ENCODE measurements around the gene ARHGAP1.

ARHGAP1 gene

DNA sequence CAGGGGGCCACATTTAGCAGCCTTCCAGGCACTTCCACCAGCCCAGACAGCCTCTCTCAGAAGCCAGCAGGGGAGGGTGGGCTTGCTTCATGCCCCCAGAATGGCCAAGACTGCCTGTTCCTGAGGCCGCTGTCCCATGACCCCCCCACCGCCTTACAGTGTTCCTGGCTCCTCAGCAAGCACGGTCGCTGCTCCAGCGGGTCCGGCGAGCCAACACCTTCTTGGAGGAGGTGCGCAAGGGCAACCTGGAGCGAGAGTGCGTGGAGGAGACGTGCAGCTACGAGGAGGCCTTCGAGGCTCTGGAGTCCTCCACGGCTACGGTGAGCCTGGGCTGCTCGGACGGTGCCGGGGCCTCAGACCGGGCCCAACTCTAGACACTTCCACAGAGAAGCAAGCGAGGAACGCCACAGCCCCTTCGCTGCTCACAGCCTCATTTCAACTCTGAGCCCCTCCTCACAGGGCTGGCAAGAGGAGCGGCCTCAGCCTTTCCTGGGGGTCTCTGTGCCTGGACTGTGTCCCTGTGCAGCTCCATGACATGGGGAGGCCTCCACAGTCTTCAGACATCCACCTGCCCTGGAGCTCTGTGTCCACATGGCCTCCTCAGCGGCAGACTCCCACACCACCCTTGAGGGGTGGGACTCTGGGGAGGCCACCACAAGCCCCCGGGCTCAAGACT is 19.3 kb upstream of the ARHGAP1 start:
- TF ChIP-seq TAF1 (IDR thresholded peaks at IDR 0.05; ENCODE audit: borderline replicate concordance, insufficient read depth, low read length) (no peak), FOXP2 (optimal IDR thresholded peaks at IDR 0.05; ENCODE audit: borderline replicate concordance, extremely low read depth, extremely low read length, insufficient read depth) (no peak), POLR2AphosphoS5 (IDR thresholded peaks at IDR 0.05; ENCODE audit: low read depth, low read length) (no peak), SIN3A (IDR thresholded peaks at IDR 0.05; ENCODE audit: borderline replicate concordance, insufficient read depth, low read length) (no peak)
- TF ChIP-seq, protein P1, sequence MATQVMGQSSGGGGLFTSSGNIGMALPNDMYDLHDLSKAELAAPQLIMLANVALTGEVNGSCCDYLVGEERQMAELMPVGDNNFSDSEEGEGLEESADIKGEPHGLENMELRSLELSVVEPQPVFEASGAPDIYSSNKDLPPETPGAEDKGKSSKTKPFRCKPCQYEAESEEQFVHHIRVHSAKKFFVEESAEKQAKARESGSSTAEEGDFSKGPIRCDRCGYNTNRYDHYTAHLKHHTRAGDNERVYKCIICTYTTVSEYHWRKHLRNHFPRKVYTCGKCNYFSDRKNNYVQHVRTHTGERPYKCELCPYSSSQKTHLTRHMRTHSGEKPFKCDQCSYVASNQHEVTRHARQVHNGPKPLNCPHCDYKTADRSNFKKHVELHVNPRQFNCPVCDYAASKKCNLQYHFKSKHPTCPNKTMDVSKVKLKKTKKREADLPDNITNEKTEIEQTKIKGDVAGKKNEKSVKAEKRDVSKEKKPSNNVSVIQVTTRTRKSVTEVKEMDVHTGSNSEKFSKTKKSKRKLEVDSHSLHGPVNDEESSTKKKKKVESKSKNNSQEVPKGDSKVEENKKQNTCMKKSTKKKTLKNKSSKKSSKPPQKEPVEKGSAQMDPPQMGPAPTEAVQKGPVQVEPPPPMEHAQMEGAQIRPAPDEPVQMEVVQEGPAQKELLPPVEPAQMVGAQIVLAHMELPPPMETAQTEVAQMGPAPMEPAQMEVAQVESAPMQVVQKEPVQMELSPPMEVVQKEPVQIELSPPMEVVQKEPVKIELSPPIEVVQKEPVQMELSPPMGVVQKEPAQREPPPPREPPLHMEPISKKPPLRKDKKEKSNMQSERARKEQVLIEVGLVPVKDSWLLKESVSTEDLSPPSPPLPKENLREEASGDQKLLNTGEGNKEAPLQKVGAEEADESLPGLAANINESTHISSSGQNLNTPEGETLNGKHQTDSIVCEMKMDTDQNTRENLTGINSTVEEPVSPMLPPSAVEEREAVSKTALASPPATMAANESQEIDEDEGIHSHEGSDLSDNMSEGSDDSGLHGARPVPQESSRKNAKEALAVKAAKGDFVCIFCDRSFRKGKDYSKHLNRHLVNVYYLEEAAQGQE (IDR thresholded peaks at IDR 0.05; ENCODE audit: insufficient read depth in 1 of 2, low read depth in 2 of 2, low read length in 2 of 2): no peak

DNA sequence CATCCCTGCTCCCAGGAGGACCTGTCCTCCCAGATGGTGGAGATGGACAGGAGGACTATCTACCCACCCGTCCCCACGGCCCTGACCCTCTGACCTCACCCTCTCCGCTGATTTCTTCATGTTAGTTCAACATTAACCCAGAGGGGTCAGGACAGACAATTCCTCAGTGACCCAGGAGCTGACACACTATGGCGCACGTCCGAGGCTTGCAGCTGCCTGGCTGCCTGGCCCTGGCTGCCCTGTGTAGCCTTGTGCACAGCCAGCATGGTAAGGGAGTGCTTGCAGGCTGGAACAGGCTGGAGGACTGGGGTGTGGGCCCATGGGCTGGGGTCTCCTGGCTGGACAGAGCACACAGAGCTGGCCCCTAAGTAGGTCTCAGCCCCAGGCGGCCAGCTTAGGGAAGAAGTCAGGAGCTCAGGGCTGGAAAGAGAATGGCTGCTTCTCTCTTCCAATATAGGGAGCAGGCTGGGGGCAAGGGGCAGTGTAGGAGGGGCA is 18.7 kb upstream of the ARHGAP1 start, which contains the start of gene F2:
F2 (plus strand) TSS at position 166 of the 495 bp plus-strand sequence; CDS start at position 189, 23 bp downstream.
- no peak for TF ChIP-seq POLR2AphosphoS5 (IDR thresholded peaks at IDR 0.05; ENCODE audit: low read depth, low read length)
- TF ChIP-seq TAF1 (IDR thresholded peaks at IDR 0.05; ENCODE audit: borderline replicate concordance, insufficient read depth, low read length): no peak
- TF ChIP-seq, protein P1 (IDR thresholded peaks at IDR 0.05; ENCODE audit: insufficient read depth in 1 of 2, low read depth in 2 of 2, low read length in 2 of 2): no peak
- no peak for TF ChIP-seq SIN3A (IDR thresholded peaks at IDR 0.05; ENCODE audit: borderline replicate concordance, insufficient read depth, low read length)
- no peak for TF ChIP-seq FOXP2 (optimal IDR thresholded peaks at IDR 0.05; ENCODE audit: borderline replicate concordance, extremely low read depth, extremely low read length, insufficient read depth)

DNA sequence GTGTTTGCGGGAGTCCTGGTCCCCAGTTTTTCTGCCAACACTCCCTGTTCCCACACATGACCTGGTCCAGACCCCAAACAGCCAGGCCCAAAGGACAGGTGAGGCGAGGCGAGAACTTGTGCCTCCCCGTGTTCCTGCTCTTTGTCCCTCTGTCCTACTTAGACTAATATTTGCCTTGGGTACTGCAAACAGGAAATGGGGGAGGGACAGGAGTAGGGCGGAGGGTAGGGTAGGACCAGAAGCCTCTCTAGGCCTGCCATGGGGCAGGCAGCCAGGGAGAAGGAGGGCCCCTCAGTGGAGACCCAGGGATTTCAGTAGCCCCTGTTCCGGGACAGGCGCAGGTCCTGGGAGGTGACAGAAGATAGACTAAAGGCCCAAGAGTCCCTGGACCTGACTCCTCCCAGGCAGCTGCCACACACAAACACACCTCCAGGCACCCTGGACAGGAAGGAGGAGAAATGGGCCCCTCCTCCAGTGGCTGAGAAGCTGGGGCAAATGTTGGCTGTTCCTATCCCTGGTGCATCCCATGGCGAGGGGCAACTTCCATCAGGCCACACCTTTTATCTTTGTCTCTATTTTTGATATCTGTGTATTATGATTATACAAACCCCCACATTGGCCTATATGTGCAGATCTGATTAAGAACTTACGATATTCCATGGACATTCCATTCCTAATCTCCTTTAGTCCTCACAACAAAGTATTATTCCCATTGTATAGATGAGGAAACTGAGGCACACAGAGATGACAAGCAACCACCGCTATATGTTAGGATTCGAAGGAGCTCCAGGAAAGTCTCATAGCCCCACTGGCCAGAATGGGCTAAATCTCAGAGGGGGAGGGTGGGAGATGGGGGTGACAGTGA is 18.0 kb upstream of the ARHGAP1 start:
- peak; percentile 50; the same call in 1 of the 2 replicates for TF ChIP-seq POLR2AphosphoS5 (IDR thresholded peaks at IDR 0.05; ENCODE audit: low read depth, low read length)
- TF ChIP-seq FOXP2 (optimal IDR thresholded peaks at IDR 0.05; ENCODE audit: borderline replicate concordance, extremely low read depth, extremely low read length, insufficient read depth): no peak

DNA sequence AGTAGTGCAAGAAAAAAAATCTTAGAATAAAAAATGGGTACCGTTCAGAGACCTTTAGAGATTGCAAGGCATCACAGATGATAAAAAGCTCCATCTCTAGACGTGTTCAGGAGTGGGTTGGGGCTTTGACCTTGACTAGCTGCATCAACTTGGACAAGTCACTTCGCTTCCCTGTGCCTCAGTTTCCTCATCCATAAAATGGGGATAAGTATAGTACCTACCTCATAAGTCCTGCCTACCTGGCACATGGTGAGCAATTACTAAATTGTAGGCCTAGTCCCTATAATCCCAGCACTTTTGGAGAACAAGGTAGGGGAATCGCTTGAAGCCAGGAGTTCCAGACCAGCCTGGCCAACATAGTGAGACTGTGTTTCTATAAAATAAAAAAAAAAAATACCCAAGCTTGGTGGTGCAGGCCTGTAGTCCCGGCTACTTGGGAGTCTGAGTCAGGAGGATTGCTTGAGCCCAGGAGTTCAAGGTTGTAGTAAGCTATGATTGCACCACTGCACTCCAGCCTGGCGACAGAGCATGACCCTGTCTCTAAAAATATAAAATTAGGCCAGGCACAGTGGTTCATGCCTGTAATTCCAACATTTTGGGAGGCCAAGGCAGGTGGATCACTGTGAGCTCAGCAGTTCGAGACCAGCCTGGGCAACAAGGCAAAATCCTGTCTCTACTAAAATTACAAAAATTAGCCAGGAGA is 12.6 kb upstream of the ARHGAP1 start:
- TF ChIP-seq, protein P1 (IDR thresholded peaks at IDR 0.05; ENCODE audit: insufficient read depth in 1 of 2, low read depth in 2 of 2, low read length in 2 of 2): no peak
- TF ChIP-seq SIN3A (IDR thresholded peaks at IDR 0.05; ENCODE audit: borderline replicate concordance, insufficient read depth, low read length): no peak
- no peak for TF ChIP-seq TAF1 (IDR thresholded peaks at IDR 0.05; ENCODE audit: borderline replicate concordance, insufficient read depth, low read length)
- no peak for TF ChIP-seq FOXP2 (optimal IDR thresholded peaks at IDR 0.05; ENCODE audit: borderline replicate concordance, extremely low read depth, extremely low read length, insufficient read depth)
- no peak for TF ChIP-seq POLR2AphosphoS5 (IDR thresholded peaks at IDR 0.05; ENCODE audit: low read depth, low read length)

DNA sequence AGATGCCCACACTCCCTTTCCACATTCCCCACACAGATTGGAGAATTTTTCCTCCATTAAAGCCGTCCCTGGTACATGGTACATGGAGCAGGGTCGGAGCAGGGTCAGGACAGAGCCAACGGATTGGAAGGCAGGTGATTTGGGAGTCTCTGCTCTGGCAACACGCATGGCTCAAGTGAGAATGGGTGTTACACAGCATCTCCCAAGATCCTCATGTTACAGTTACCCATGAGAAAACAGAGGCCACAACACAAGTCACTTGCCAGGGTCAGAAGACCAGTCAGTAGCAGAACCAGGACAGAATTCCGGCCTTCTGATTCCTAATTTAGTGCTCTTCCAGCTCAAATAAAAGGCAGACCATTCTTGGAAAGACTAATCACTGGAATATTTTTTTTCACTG is 10.9 kb upstream of the ARHGAP1 start:
- TF ChIP-seq POLR2AphosphoS5 (IDR thresholded peaks at IDR 0.05; ENCODE audit: low read depth, low read length) (no peak), SIN3A (IDR thresholded peaks at IDR 0.05; ENCODE audit: borderline replicate concordance, insufficient read depth, low read length) (no peak), TAF1 (IDR thresholded peaks at IDR 0.05; ENCODE audit: borderline replicate concordance, insufficient read depth, low read length) (no peak), FOXP2 (optimal IDR thresholded peaks at IDR 0.05; ENCODE audit: borderline replicate concordance, extremely low read depth, extremely low read length, insufficient read depth) (no peak)
- TF ChIP-seq, protein P1 (IDR thresholded peaks at IDR 0.05; ENCODE audit: insufficient read depth in 1 of 2, low read depth in 2 of 2, low read length in 2 of 2): no peak
